ENCODE measurements around the gene KDM2B. TPM values are rescaled to one million over a fixed set of nuclear protein-coding genes. Genes with fewer than 3 reads are reported as not detected.

KDM2B gene
- total RNA-seq, 1 donor from 2014 or later = 18.9 TPM

DNA sequence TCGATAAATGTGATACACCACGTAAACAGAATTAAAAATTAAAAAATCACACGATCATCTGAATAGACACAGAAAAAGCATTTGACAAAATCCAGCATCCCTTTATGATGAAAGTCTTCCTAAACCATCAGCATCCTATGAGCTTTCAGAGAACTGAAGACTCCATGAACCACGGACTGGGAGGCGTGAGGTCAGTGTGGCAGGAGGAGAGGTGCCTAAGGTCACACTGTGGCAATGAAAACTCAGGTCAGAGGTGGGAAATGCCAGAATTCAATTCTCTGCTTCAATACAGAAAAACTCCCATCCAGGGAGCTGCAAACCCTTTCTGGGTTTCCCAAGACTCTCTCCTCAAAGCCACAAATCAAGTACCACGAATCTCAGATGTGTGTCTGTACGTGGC is 51.6 kb downstream of the KDM2B start:
- TF ChIP-seq, protein P1, sequence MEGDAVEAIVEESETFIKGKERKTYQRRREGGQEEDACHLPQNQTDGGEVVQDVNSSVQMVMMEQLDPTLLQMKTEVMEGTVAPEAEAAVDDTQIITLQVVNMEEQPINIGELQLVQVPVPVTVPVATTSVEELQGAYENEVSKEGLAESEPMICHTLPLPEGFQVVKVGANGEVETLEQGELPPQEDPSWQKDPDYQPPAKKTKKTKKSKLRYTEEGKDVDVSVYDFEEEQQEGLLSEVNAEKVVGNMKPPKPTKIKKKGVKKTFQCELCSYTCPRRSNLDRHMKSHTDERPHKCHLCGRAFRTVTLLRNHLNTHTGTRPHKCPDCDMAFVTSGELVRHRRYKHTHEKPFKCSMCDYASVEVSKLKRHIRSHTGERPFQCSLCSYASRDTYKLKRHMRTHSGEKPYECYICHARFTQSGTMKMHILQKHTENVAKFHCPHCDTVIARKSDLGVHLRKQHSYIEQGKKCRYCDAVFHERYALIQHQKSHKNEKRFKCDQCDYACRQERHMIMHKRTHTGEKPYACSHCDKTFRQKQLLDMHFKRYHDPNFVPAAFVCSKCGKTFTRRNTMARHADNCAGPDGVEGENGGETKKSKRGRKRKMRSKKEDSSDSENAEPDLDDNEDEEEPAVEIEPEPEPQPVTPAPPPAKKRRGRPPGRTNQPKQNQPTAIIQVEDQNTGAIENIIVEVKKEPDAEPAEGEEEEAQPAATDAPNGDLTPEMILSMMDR (IDR thresholded peaks at IDR 0.05) = no peak
- TF ChIP-seq POLR2AphosphoS5 (IDR thresholded peaks at IDR 0.05; ENCODE audit: insufficient read depth in 1 of 2, low read depth in 1 of 2) = no peak
- no peak for TF ChIP-seq POLR2A (IDR thresholded peaks at IDR 0.05)
- intact Hi-C loops (cut with DNase I) = no loop called here
- no peaks in the 10 kb centered on the region for H3K36me3 ChIP-seq

DNA sequence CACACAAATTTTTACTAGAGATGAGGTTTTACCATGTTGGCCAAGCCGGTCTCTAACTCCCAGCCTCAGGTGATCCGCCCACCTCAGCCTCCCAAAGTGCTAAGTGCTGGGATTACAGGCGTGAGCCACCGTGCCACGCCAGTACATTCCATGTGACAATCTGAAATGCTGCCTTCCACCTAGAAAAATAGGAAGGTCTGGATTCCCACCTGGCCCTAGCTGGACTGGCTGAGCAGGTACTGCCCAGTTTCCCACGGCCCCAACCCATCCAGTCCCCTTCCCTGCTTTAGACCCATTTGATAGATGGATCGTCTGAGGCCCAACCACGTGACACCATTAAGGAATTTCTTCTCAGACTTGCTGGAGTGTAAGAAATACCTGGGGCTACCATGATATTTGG is 55.4 kb downstream of the KDM2B start:
- H3K4me1 ChIP-seq = peaks cover 7% of the 10 kb centered on the region
- no peaks in the 10 kb centered on the region for H3K9me3 ChIP-seq
- no peak overlapping the region for H3K4me3 ChIP-seq
- no peaks in the 10 kb centered on the region for H3K36me3 ChIP-seq
- no peak overlapping the region for H3K27ac ChIP-seq
- intact Hi-C loops (cut with DNase I) = no loop called here
- TF ChIP-seq POLR2AphosphoS5 (IDR thresholded peaks at IDR 0.05; ENCODE audit: insufficient read depth in 1 of 2, low read depth in 1 of 2) (no peak), POLR2A (IDR thresholded peaks at IDR 0.05) (no peak)
- TF ChIP-seq, protein P1 (IDR thresholded peaks at IDR 0.05) = no peak
- no peak for DNase-seq (ENCODE audit: extremely low spot score in 2 of 2)
- no peaks in the 10 kb centered on the region for H3K27me3 ChIP-seq

More for the DNA sequence above, 51.6 kb downstream of the KDM2B start:
- Histone ChIP-seq H3K27me3 (no peaks in the 10 kb centered on the region), H3K9me3 (no peaks in the 10 kb centered on the region), H3K27ac (no peak overlapping the region), H3K4me3 (no peak overlapping the region), H3K4me1 (peaks cover 29% of the 10 kb centered on the region)
- DNase-seq (ENCODE audit: extremely low spot score in 2 of 2) = no peak

DNA sequence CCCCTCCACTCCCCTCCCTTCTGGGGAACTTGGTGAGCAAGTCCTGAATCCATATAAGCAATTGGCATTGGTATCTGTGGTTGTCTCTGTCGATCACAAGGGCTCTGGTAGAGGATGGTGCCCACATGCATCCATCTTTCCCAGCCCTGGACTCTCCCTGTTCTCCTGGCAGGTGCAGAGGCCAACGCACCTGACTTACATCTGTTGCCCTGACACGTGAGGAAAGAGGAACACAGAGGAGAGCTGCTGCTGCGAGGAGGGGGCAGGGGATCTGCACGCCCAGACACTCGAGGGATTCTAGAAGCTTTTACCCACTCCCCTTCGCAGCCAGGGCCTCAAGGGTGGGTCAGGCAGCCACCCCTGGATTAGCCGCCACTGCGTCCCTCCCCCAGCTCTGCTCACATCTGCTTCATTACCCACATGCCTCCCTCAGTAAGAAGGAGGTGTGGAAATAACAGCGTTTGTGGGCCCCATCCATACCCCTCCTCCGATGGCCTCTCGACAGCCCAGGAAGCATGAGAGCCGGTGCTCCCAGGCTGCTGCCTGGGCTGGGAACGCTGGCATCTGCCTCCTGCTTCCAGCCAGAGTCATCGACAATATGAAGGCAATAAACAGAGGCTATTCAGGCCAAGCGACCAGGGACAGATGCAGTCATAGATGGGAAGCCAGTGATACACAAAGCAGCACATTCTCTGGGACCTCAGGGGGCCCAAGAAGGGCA is 56.5 kb downstream of the KDM2B start:
- Histone ChIP-seq H3K36me3 (no peaks in the 10 kb centered on the region), H3K27me3 (no peaks in the 10 kb centered on the region)
- intact Hi-C loops (cut with DNase I) = no loop called here

DNA sequence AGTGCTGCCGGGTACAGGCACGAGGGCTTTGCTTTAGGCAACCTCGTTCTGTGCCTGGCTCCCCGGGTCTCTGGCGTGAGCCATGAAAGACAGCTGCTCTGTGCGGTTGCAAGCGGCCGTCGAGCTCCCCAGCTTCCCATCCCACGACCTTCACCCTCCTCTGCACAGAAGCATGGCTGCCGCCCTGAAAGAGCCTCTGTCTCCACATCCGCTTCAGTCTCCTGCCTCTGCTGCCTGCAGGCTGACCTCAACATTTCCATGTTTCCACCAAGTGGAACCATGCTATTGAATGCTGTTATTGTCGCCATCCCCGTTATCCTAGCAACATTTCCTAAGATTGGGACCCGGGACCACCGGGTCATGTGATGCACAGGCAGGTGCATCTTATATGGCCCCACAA is 57.1 kb downstream of the KDM2B start:
- intact Hi-C loops (cut with DNase I) = no loop called here
- Histone ChIP-seq H3K27ac (no peak overlapping the region), H3K9me3 (no peaks in the 10 kb centered on the region), H3K27me3 (no peaks in the 10 kb centered on the region), H3K36me3 (no peaks in the 10 kb centered on the region), H3K4me1 (peaks cover 6% of the 10 kb centered on the region), H3K4me3 (no peak overlapping the region)
- no peak for TF ChIP-seq POLR2AphosphoS5 (IDR thresholded peaks at IDR 0.05; ENCODE audit: insufficient read depth in 1 of 2, low read depth in 1 of 2)
- no peak for TF ChIP-seq POLR2A (IDR thresholded peaks at IDR 0.05)
- TF ChIP-seq, protein P1 (IDR thresholded peaks at IDR 0.05) = no peak
- DNase-seq (ENCODE audit: extremely low spot score in 2 of 2) = no peak

More for the DNA sequence above, 56.5 kb downstream of the KDM2B start:
- H3K9me3 ChIP-seq = no peaks in the 10 kb centered on the region
- no peak overlapping the region for H3K27ac ChIP-seq
- H3K4me1 ChIP-seq = peaks cover 6% of the 10 kb centered on the region
- H3K4me3 ChIP-seq = no peak overlapping the region
- no peak for DNase-seq (ENCODE audit: extremely low spot score in 2 of 2)
- TF ChIP-seq, protein P1 (IDR thresholded peaks at IDR 0.05) = no peak
- no peak for TF ChIP-seq POLR2AphosphoS5 (IDR thresholded peaks at IDR 0.05; ENCODE audit: insufficient read depth in 1 of 2, low read depth in 1 of 2)
- no peak for TF ChIP-seq POLR2A (IDR thresholded peaks at IDR 0.05)

DNA sequence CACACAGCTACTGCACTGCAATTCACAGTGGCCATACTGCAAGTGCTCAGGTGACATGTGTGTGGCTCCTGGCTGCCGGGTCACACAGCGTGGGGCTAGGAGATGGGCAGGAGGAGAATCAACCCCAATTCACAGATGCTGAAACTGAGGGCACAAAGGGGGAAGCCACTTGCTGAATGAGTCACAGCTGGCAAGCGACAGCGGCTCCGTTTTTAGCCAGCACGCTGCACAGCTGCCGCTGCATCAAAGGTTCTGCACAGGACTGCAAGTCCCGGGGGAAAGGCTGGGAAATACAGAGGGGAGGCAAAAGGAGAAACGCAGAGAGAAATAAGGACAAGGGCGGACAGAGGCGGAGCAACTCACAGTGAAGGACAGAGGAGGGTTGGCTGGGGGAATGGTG is 57.9 kb downstream of the KDM2B start:
- H3K4me3 ChIP-seq = no peak overlapping the region
- peaks cover 6% of the 10 kb centered on the region for H3K4me1 ChIP-seq
- TF ChIP-seq, protein P1 (IDR thresholded peaks at IDR 0.05) = no peak
- TF ChIP-seq POLR2A (IDR thresholded peaks at IDR 0.05) (no peak), POLR2AphosphoS5 (IDR thresholded peaks at IDR 0.05; ENCODE audit: insufficient read depth in 1 of 2, low read depth in 1 of 2) (no peak)
- no peak for DNase-seq (ENCODE audit: extremely low spot score in 2 of 2)
- intact Hi-C loops (cut with DNase I) = no loop called here
- no peaks in the 10 kb centered on the region for H3K36me3 ChIP-seq
- H3K27ac ChIP-seq = no peak overlapping the region
- H3K27me3 ChIP-seq = no peaks in the 10 kb centered on the region
- no peaks in the 10 kb centered on the region for H3K9me3 ChIP-seq

Measured in vagina (tissue), 2 donors.